Loucy (cell line): ENCODE data around the gene MAD1L1.

Experiments used
- H2AFZ ChIP-seq: fragments of 200-600 bp; sonication (generic); 2 replicates; pipeline ENCODE4 v1.6.0; 2016; ENCODE audit warnings: antibody characterized with exemption, mild to moderate bottlenecking, low read length, moderate library complexity
- H3F3A ChIP-seq: fragments of 200-600 bp; 2 replicates; pipeline ENCODE4 v1.6.0; 2016; ENCODE audit warnings: antibody characterized with exemption, low read depth, mild to moderate bottlenecking
- H3K27me3 ChIP-seq: fragments of 200-600 bp; sonication (generic); 2 replicates; pipeline ENCODE4 v1.6.1; 2014; ENCODE audit warnings: low read length, mild to moderate bottlenecking; ENCODE audit not compliant: insufficient read depth, poor library complexity, severe bottlenecking
- H3K36me3 ChIP-seq: fragments of 200-600 bp; sonication (generic); 2 replicates; pipeline ENCODE4 v1.6.1; 2016; ENCODE audit warnings: low read length; ENCODE audit not compliant: insufficient read depth
- H3K4me1 ChIP-seq: fragments of 200-600 bp; sonication (generic); 2 replicates; pipeline ENCODE4 v1.5.1; 2014; ENCODE audit warnings: low read length, mild to moderate bottlenecking; ENCODE audit not compliant: insufficient read depth, poor library complexity, severe bottlenecking
- H3K4me2 ChIP-seq: fragments of 200-600 bp; sonication (generic); 2 replicates; pipeline ENCODE4 v1.6.0; 2014; ENCODE audit warnings: antibody characterized with exemption, low read length, low read depth, mild to moderate bottlenecking; ENCODE audit not compliant: poor library complexity, severe bottlenecking
- H3K4me3 ChIP-seq: fragments of 200-600 bp; sonication (generic); 2 replicates; pipeline ENCODE4 v1.5.1; 2014; ENCODE audit warnings: low read length, mild to moderate bottlenecking, mixed read lengths; ENCODE audit not compliant: poor library complexity, severe bottlenecking
- H3K79me2 ChIP-seq: fragments of 200-600 bp; sonication (generic); 2 replicates; pipeline ENCODE4 v1.6.1; 2014; ENCODE audit warnings: low read length; ENCODE audit not compliant: insufficient read depth
- H3K9ac ChIP-seq: fragments of 200-600 bp; sonication (generic); 2 replicates; pipeline ENCODE4 v1.6.0; 2014; ENCODE audit warnings: mild to moderate bottlenecking, low read depth, low read length, moderate library complexity; ENCODE audit not compliant: poor library complexity, severe bottlenecking
- H3K9me2 ChIP-seq: fragments of 200-600 bp; sonication (generic); replicated peaks from 2 replicates; pipeline ENCODE4 v1.6.1; 2016; ENCODE audit warnings: low read depth, low read length, mixed read lengths
- H3K9me3 ChIP-seq: fragments of 200-600 bp; sonication (generic); 2 replicates; pipeline ENCODE4 v1.6.1; 2014; ENCODE audit warnings: mild to moderate bottlenecking, antibody characterized with exemption, low read length, low read depth; ENCODE audit not compliant: insufficient read depth
- H4K20me1 ChIP-seq: fragments of 200-600 bp; sonication (generic); 2 replicates; pipeline ENCODE4 v1.6.0; 2014; ENCODE audit warnings: antibody characterized with exemption, low read length, mild to moderate bottlenecking; ENCODE audit not compliant: insufficient read depth, poor library complexity, severe bottlenecking
- CTCF ChIP-seq: fragments of 200-600 bp; sonication (generic); conservative IDR thresholded peaks from 2 replicates; pipeline ENCODE4 v1.5.1; 2014; ENCODE audit warnings: mild to moderate bottlenecking, antibody characterized with exemption, low read length
- EZH2phosphoT487 ChIP-seq: fragments of 200-600 bp; IDR thresholded peaks from 2 replicates; pipeline ENCODE4 v1.6.1; 2018; ENCODE audit warnings: antibody characterized with exemption, mild to moderate bottlenecking, moderate library complexity, borderline replicate concordance

MAD1L1 gene

GRCh38 chr7:1859266-1860035, 373.3 kb downstream of the MAD1L1 start:
- Histone ChIP-seq H3K4me2 (no peak overlapping the region), H3K9me2 (no peaks in the 10 kb centered on the region), H3K9me3 (no peaks in the 10 kb centered on the region), H3K36me3 (peaks cover 15% of the 10 kb centered on the region; the same call in 1 of the 2 replicates), H3K79me2 (peaks cover 5% of the 10 kb centered on the region; the same call in 1 of the 2 replicates), H3F3A (no peaks in the 10 kb centered on the region), H3K4me3 (no peak overlapping the region), H3K27me3 (no peaks in the 10 kb centered on the region), H4K20me1 (peaks cover 11% of the 10 kb centered on the region), H2AFZ (no peak overlapping the region), H3K4me1 (peaks cover 5% of the 10 kb centered on the region), H3K9ac (no peak overlapping the region)
- TF ChIP-seq EZH2phosphoT487: no peak
- TF ChIP-seq CTCF: no peak

GRCh38 chr7:1858435-1859265, 374.1 kb downstream of the MAD1L1 start:
- Histone ChIP-seq H3K4me3 (no peak overlapping the region), H3F3A (no peaks in the 10 kb centered on the region), H3K9me2 (no peaks in the 10 kb centered on the region), H2AFZ (no peak overlapping the region), H3K9me3 (no peaks in the 10 kb centered on the region), H3K36me3 (peaks cover 15% of the 10 kb centered on the region; the same call in 1 of the 2 replicates), H3K4me1 (peaks cover 7% of the 10 kb centered on the region), H3K4me2 (no peak overlapping the region), H3K9ac (no peak overlapping the region), H3K79me2 (peaks cover 5% of the 10 kb centered on the region; the same call in 1 of the 2 replicates), H3K27me3 (no peaks in the 10 kb centered on the region), H4K20me1 (peaks cover 11% of the 10 kb centered on the region)
- no peak for TF ChIP-seq CTCF
- TF ChIP-seq EZH2phosphoT487: no peak

GRCh38 chr7:1857487-1858421, 375.0 kb downstream of the MAD1L1 start:
- Histone ChIP-seq H3K36me3 (peaks cover 12% of the 10 kb centered on the region; the same call in 1 of the 2 replicates), H3K4me1 (peaks cover 7% of the 10 kb centered on the region), H3F3A (no peaks in the 10 kb centered on the region), H2AFZ (no peak overlapping the region), H3K9ac (no peak overlapping the region), H3K9me3 (no peaks in the 10 kb centered on the region), H3K27me3 (no peaks in the 10 kb centered on the region), H3K79me2 (peaks cover 5% of the 10 kb centered on the region; the same call in 1 of the 2 replicates), H3K4me2 (no peak overlapping the region), H4K20me1 (peaks cover 11% of the 10 kb centered on the region), H3K9me2 (no peaks in the 10 kb centered on the region), H3K4me3 (no peak overlapping the region)
- TF ChIP-seq EZH2phosphoT487: no peak
- TF ChIP-seq CTCF: no peak
